ENCODE data around the gene SEMA5A.

SEMA5A gene

DNA sequence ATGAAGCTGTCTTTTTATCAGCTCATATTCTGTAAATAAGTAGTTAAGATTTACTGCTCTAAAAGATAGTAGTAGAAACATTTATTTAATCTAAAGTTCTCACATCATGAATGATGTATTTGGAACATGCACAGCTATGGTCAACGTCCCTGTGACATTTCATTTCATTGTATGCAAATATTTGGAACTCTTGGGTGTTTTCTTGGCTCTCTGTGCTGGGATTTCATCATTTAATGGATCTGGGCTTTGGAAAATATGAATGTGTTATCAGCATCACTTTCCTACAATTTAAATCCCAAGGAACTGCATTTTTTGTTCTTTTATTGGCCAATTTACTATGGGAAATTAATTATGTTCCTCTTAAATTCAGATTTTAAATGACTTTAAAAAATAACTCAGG lies 462.9 kb downstream of the SEMA5A start:
- Histone ChIP-seq H3K4me1 (ENCODE audit: control insufficient read depth in 1 of 2, insufficient read depth in 1 of 2, low read depth in 1 of 2, low read length in 1 of 2) (no peaks in the 10 kb centered on the region), H3K9me3 (no peaks in the 10 kb centered on the region), H3K27ac (no peak overlapping the region), H3K4me3 (ENCODE audit: low read depth in 1 of 2, low read length in 1 of 2) (no peak overlapping the region), H3K27me3 (no peaks in the 10 kb centered on the region), H3K36me3 (no peaks in the 10 kb centered on the region)
- TF ChIP-seq, protein P1, sequence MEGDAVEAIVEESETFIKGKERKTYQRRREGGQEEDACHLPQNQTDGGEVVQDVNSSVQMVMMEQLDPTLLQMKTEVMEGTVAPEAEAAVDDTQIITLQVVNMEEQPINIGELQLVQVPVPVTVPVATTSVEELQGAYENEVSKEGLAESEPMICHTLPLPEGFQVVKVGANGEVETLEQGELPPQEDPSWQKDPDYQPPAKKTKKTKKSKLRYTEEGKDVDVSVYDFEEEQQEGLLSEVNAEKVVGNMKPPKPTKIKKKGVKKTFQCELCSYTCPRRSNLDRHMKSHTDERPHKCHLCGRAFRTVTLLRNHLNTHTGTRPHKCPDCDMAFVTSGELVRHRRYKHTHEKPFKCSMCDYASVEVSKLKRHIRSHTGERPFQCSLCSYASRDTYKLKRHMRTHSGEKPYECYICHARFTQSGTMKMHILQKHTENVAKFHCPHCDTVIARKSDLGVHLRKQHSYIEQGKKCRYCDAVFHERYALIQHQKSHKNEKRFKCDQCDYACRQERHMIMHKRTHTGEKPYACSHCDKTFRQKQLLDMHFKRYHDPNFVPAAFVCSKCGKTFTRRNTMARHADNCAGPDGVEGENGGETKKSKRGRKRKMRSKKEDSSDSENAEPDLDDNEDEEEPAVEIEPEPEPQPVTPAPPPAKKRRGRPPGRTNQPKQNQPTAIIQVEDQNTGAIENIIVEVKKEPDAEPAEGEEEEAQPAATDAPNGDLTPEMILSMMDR (IDR thresholded peaks at IDR 0.05), result no peak

DNA sequence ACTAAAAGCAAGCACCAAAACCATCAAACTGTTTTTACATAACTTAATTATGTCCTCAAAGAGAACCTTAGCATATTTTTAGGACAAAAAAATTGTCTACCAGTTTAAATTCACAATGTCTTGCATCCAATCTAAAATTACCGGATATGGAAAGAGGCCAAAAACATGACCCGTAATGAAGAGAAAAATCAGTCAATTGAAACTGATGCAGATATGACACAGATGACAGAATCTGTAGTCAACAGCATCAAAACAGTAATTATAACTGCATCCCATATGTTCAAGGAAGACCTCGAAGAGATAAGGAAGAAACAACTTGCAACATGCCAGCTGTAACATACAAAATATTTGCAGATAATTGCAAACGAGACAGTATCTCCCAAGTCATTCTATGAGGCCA lies 473.2 kb downstream of the SEMA5A start:
- Histone ChIP-seq H3K4me1 (ENCODE audit: control insufficient read depth in 1 of 2, insufficient read depth in 1 of 2, low read depth in 1 of 2, low read length in 1 of 2) (no peaks in the 10 kb centered on the region), H3K36me3 (no peaks in the 10 kb centered on the region), H3K9me3 (no peaks in the 10 kb centered on the region), H3K4me3 (ENCODE audit: low read depth in 1 of 2, low read length in 1 of 2) (no peak overlapping the region), H3K27me3 (no peaks in the 10 kb centered on the region), H3K27ac (no peak overlapping the region)
- TF ChIP-seq, protein P1 (IDR thresholded peaks at IDR 0.05), result no peak

DNA sequence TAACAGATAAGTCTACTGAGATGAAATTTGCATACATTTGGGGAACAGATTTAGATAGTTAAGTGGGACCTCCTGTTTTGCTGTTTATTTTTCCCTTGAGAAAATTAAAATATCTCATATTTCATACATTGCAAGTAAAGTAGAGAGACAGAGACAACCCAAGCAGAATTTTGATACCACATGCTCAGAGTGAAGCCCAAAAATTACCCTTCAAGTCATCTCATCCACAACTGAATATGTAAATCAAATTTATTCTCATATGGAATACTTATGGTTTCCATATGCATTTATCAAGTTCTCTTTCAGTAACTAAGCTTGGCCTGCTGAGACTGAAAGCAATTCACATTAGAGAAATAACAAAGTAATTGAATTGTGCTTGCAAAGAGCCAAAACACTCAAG lies 474.4 kb downstream of the SEMA5A start:
- TF ChIP-seq, protein P1 (IDR thresholded peaks at IDR 0.05), result no peak
- Histone ChIP-seq H3K4me1 (ENCODE audit: control insufficient read depth in 1 of 2, insufficient read depth in 1 of 2, low read depth in 1 of 2, low read length in 1 of 2) (no peaks in the 10 kb centered on the region), H3K27ac (no peak overlapping the region)

DNA sequence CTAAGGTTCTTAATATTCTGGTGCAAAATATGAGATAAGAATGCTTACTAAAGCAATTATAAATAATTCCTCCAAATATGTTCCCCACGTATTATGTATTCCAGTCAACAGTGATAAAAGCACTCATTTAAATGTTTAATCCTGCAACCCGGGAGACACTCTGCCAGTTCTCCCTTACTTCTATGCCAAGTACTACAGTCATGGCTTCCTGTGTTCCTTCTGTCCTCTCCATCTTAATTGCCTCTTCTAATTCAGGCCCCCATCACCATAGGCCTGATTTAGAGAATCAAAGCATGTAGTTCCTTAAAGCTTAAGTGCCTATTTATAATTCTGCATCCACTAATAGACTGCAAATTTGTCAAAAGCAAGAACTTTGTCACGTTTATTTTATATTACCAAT lies 474.8 kb downstream of the SEMA5A start:
- H3K4me3 ChIP-seq (ENCODE audit: low read depth in 1 of 2, low read length in 1 of 2), result no peak overlapping the region
- peaks cover 3% of the 10 kb centered on the region for H3K27me3 ChIP-seq
- no peaks in the 10 kb centered on the region for H3K36me3 ChIP-seq
- TF ChIP-seq, protein P1 (IDR thresholded peaks at IDR 0.05), result no peak
- H3K4me1 ChIP-seq (ENCODE audit: control insufficient read depth in 1 of 2, insufficient read depth in 1 of 2, low read depth in 1 of 2, low read length in 1 of 2), result no peaks in the 10 kb centered on the region
- no peaks in the 10 kb centered on the region for H3K9me3 ChIP-seq
- no peak overlapping the region for H3K27ac ChIP-seq

More for the DNA sequence above, 474.4 kb downstream of the SEMA5A start:
- H3K27me3 ChIP-seq, result no peaks in the 10 kb centered on the region
- no peaks in the 10 kb centered on the region for H3K36me3 ChIP-seq
- H3K9me3 ChIP-seq, result no peaks in the 10 kb centered on the region
- no peak overlapping the region for H3K4me3 ChIP-seq (ENCODE audit: low read depth in 1 of 2, low read length in 1 of 2)

DNA sequence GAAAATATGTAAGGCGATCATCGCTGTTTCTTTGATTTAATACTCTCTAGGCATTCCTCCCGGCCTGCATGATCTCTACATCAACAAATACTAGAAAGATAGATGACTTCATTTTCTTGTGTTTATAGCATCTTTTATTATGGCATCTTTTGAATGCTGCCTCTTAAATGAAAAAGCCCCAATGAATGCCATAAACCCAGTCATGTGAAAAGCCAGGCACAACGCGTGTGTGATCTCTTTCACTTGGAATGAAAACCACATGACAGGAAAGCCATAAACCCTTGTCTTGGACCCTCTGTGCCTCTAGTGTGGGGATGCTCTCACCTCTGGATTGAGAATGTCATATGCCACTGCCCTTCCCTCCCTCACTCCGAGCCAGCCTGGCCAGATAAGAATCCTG lies 476.2 kb downstream of the SEMA5A start:
- Histone ChIP-seq H3K4me3 (ENCODE audit: low read depth in 1 of 2, low read length in 1 of 2) (no peak overlapping the region), H3K27me3 (peaks cover 4% of the 10 kb centered on the region), H3K27ac (no peak overlapping the region), H3K9me3 (no peaks in the 10 kb centered on the region), H3K4me1 (ENCODE audit: control insufficient read depth in 1 of 2, insufficient read depth in 1 of 2, low read depth in 1 of 2, low read length in 1 of 2) (no peaks in the 10 kb centered on the region), H3K36me3 (no peaks in the 10 kb centered on the region)
- TF ChIP-seq, protein P1 (IDR thresholded peaks at IDR 0.05), result no peak

DNA sequence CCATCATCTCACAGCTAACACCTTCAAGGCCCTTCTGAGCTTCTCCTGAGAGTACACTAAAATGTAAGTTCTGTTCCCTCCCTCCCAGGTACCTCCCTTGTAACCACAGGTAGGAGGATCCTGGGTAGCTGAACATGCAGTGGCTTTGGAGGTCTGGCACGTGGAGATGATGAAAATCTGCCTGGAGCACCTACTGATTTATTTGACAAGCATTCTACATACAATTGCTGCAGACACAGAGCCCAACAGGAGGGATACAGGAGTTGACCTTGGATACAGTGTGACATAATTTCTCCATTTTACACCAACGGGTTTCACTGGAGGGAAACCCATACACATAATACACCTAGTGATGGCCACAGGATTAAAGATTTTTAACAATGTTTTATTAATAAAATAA lies 478.7 kb downstream of the SEMA5A start:
- no peak overlapping the region for H3K4me3 ChIP-seq (ENCODE audit: low read depth in 1 of 2, low read length in 1 of 2)
- TF ChIP-seq, protein P1 (IDR thresholded peaks at IDR 0.05), result no peak
- H3K27me3 ChIP-seq, result peaks cover 4% of the 10 kb centered on the region
- no peaks in the 10 kb centered on the region for H3K4me1 ChIP-seq (ENCODE audit: control insufficient read depth in 1 of 2, insufficient read depth in 1 of 2, low read depth in 1 of 2, low read length in 1 of 2)
- no peaks in the 10 kb centered on the region for H3K9me3 ChIP-seq
- no peak overlapping the region for H3K27ac ChIP-seq
- H3K36me3 ChIP-seq, result no peaks in the 10 kb centered on the region

All from neutrophil (primary cell).